ENCODE data around the gene KCNIP4.

GRCh38 chr4:21531048-21531447 lies 417.5 kb downstream of the KCNIP4 start:
- TF ChIP-seq CTCF (IDR thresholded peaks at IDR 0.05) (no peak), POLR2A (IDR thresholded peaks at IDR 0.05) (no peak)
